GM13976 (cell line): ENCODE data around the gene MGAT4C.
"Not testable (repeated sequence)": the region's sequence is repeated elsewhere in the genome, so short reads cannot be mapped to it uniquely, and the experiment has no call there.

Experiments used
- DNase-seq: peaks from one replicate; pipeline ENCODE4 v3.0.0; 2012; ENCODE audit warnings: low spot score
- in situ Hi-C: fragments of 300-500 bp; cut with MboI; formaldehyde crosslinking; loops from one replicate; pipeline ENCODE4 v1.12.0; 2022; ENCODE audit warnings: low sequenced_read_pairs, mixed read lengths, inconsistent platforms; ENCODE audit not compliant: unreplicated experiment
- TF ChIP-seq, protein P1 (sequence below): IDR thresholded peaks from 2 replicates; pipeline ENCODE4 v1.5.1; 2012; ENCODE audit warnings: borderline replicate concordance, mild to moderate bottlenecking; ENCODE audit not compliant: insufficient read depth; ENCODE audit errors: extremely low read depth, missing control alignments, control extremely low read depth

The MGAT4C gene

DNA sequence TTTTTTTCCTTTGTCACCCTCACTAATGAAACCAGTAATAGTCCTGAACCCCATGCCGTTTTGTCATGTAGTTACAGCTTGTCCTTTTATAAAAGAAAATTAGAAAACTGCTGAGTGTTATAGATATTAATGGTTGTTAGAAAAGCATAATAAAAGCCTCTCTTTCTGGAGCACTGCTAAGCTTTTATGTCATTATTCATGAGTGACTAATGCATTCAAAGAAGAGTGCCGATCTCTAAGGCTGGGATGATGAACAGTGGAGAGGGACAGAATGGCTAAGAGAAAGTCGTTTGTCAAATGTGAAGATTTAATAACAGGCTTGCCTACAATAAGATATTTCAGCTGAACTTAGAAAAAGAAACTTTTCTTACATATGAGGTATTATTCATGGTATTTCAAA, 121.6 kb downstream of the MGAT4C start:
- TF ChIP-seq, protein P1, sequence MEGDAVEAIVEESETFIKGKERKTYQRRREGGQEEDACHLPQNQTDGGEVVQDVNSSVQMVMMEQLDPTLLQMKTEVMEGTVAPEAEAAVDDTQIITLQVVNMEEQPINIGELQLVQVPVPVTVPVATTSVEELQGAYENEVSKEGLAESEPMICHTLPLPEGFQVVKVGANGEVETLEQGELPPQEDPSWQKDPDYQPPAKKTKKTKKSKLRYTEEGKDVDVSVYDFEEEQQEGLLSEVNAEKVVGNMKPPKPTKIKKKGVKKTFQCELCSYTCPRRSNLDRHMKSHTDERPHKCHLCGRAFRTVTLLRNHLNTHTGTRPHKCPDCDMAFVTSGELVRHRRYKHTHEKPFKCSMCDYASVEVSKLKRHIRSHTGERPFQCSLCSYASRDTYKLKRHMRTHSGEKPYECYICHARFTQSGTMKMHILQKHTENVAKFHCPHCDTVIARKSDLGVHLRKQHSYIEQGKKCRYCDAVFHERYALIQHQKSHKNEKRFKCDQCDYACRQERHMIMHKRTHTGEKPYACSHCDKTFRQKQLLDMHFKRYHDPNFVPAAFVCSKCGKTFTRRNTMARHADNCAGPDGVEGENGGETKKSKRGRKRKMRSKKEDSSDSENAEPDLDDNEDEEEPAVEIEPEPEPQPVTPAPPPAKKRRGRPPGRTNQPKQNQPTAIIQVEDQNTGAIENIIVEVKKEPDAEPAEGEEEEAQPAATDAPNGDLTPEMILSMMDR = no peak
- DNase-seq = no peak
- in situ Hi-C loops = no loop called here

DNA sequence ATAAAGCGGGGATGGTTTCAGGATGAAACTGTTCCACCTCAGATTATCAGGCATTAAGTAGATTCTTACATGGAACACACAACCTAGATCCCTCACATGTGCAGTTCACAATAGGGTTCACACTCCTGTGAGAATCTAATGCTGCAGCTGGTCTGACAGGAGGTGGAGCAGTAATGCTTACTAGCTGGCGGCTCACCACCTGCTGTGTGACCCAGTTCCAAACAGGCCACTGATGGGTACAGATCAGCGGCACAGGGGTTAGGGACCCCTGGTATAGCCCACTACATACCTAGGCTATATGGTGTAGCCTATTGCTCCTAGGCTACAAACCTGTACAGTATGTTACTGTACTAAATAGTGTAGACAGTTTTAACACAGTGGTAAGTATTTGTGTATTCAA, 129.3 kb downstream of the MGAT4C start:
- in situ Hi-C loops, DNase-seq: not testable (repeated sequence)

DNA sequence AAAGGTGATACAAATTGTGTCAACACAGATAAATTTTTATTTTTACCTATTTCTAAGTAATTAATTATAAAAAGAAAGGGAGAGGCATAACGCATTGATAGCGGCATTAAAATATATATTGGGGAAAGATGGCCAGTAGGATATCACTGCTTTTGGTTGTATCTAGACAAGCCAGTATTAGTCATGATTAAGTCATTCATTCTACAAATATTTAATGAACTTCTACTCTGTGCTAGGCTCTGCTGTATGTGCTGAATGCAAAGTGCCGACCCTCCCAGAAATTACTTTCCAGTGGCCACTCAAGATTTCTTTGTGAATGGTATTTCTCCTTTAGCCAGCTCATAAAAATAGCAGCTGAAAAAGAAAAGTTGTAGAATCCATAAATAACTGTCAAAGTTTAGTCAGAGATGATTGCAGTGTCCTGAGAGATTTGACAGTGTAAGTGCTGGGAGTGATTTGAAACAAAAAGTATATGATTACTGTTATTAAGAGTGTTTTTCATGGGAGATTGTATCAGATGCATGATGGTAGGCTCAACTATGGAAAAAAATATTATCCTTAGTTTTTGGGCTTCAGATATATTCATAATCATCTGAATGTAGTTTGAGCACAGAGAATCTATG, 133.2 kb downstream of the MGAT4C start:
- DNase-seq = no peak
- TF ChIP-seq, protein P1 = no peak
- in situ Hi-C loops = no loop called here

DNA sequence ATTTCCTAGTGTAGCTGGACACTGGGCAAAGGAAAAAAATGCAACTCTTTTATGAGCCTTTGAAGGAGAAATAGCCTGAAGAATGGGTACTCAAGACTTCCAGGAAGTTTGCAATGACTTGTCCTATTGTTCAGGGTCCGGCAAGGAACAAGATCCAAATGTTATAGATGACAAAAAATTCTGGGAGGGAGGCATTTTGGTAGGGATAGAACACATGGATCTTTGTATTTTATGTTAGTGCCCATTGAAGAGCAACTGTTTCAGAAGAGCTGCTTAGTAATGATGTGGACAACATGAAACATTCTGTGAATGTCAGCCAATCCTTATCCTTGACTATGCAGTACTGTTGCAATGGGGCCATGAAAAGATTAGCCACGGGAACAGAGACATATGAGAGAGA, 138.0 kb downstream of the MGAT4C start:
- TF ChIP-seq, protein P1 = no peak
- no peak for DNase-seq
- in situ Hi-C loops = no loop called here

DNA sequence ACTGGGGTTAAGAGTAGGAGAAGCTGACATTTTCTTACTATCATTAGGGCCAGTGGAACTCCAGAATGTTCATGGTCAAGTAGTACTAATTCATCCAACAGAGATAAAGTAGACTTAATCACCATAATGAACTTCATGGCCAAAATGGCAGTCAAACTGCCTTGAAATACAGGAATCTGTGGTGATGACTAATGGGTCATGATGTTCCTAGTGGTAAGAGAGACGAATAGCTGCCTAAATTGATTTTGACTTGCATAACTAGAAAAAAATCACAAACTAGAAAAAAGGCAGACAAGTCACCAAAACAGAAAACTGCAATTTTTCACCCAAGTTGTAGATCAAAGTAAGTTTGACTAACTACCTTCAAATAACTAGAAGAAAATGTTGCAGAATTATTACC, 138.5 kb downstream of the MGAT4C start:
- DNase-seq = no peak
- in situ Hi-C loops = no loop called here
- TF ChIP-seq, protein P1 = no peak

DNA sequence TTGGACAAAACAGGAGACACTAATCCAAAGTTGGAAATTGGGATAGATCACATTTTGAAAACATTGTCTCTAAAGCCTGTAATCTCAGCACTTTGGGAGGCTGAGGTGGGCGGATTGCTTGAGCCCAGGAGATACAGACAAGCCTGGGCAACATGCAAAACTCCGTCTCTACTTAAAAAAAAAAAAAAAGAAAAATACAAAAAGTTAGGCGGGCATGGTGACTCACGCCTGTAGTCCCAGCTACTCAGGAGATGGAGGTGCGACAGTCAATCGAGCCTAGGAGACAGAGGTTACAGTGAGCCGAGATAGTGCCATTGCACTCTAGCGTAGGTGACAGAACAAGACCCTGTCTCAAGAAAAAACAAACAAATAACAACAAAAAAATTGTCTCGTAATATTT, 152.1 kb downstream of the MGAT4C start:
- no peak for DNase-seq
- in situ Hi-C loops = no loop called here
- TF ChIP-seq, protein P1 = no peak

DNA sequence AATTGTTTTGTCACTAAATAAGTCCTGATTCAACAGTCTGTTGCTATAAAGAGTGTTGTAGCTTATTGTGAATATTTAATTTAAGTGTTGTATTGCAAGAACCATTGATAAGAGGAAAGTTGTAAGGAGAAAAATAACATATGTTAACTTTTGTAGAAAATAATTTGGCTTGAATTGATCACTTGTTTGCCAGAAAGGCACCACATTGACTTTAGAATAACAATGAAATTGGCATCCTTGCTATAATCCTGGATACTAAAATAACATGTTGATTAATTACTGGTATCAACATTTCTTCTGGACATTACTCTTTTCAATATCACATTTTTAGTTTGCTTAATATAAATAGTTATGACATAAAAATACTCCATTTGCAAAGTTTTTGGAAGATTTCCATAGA, 159.0 kb downstream of the MGAT4C start:
- no peak for DNase-seq
- in situ Hi-C loops = no loop called here
- TF ChIP-seq, protein P1 = no peak

DNA sequence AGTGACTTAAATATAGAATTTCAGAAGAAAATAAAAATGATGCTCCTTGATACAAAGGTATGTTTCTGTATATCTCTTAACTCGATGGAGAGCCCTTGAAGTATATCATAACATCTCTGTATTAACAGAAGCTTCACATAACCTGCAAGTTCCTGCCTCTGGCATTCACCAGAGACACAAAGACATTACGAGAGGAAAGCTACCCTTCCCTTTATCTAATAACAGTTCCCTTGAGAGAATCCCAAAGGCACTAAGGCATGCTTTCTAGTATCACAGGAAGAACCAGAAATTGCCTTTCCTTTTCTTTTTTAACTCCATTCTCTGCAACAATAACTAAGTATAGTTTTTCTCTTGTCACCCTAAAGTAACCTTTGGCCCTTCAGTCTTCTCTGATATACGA, 164.5 kb downstream of the MGAT4C start:
- no peak for DNase-seq
- TF ChIP-seq, protein P1 = no peak
- in situ Hi-C loops = no loop called here
